Neural crest cell (in vitro differentiated cells): ENCODE results near the gene AOX1. TPM values are rescaled to one million over a fixed set of nuclear protein-coding genes. Genes with fewer than 3 reads are reported as not detected.
"Not testable (repeated sequence)": the region's sequence is repeated elsewhere in the genome, so short reads cannot be mapped to it uniquely, and the experiment has no call there.

Experiments used
- DNase-seq: peaks from one replicate; pipeline ENCODE4 v3.0.0; 2021; ENCODE audit warnings: low read depth, mixed read lengths, low spot score
- H3K27ac Mint-ChIP-seq: one replicate; pipeline ENCODE4 v1.8.0; 2021; ENCODE audit warnings: mild to moderate bottlenecking, mixed read lengths; ENCODE audit not compliant: unreplicated experiment
- H3K27me3 Mint-ChIP-seq: 2 replicates; pipeline ENCODE4 v1.8.0; 2021; ENCODE audit warnings: low read depth, mild to moderate bottlenecking, mixed read lengths
- H3K36me3 Mint-ChIP-seq: 2 replicates; pipeline ENCODE4 v1.8.0; 2021; ENCODE audit warnings: low read depth, mild to moderate bottlenecking, mixed read lengths
- H3K4me1 Mint-ChIP-seq: 2 replicates; pipeline ENCODE4 v1.8.0; 2021; ENCODE audit warnings: mixed read lengths
- H3K4me3 Mint-ChIP-seq: one replicate; pipeline ENCODE4 v1.8.0; 2021; ENCODE audit warnings: mild to moderate bottlenecking, mixed read lengths
- H3K9me3 Mint-ChIP-seq: 2 replicates; pipeline ENCODE4 v1.8.0; 2021; ENCODE audit warnings: mixed read lengths
- long read RNA-seq: library from polyadenylated mRNA; unstranded; transcript quantifications from one replicate; pipeline ENCODE4 v2.0.0, GENCODE V29; 2020
- total RNA-seq: library from RNA; stranded (reverse); gene quantifications from 2 replicates; pipeline ENCODE4 v1.2.1, GENCODE V29; 2021
- TF ChIP-seq, protein P1 (sequence below): fragments of 200-600 bp; sonication (generic); conservative IDR thresholded peaks from 2 replicates; pipeline ENCODE4 v1.5.0; 2021; ENCODE audit warnings: antibody characterized with exemption, mild to moderate bottlenecking

The AOX1 gene
- 2.8 and 4.3 TPM in 2 replicates for total RNA-seq
- long read RNA-seq, partial matches to known transcripts, result 2 of 3 reads
- long read RNA-seq, other reads (novel, unspliced or antisense), result 1 of 3 reads

DNA sequence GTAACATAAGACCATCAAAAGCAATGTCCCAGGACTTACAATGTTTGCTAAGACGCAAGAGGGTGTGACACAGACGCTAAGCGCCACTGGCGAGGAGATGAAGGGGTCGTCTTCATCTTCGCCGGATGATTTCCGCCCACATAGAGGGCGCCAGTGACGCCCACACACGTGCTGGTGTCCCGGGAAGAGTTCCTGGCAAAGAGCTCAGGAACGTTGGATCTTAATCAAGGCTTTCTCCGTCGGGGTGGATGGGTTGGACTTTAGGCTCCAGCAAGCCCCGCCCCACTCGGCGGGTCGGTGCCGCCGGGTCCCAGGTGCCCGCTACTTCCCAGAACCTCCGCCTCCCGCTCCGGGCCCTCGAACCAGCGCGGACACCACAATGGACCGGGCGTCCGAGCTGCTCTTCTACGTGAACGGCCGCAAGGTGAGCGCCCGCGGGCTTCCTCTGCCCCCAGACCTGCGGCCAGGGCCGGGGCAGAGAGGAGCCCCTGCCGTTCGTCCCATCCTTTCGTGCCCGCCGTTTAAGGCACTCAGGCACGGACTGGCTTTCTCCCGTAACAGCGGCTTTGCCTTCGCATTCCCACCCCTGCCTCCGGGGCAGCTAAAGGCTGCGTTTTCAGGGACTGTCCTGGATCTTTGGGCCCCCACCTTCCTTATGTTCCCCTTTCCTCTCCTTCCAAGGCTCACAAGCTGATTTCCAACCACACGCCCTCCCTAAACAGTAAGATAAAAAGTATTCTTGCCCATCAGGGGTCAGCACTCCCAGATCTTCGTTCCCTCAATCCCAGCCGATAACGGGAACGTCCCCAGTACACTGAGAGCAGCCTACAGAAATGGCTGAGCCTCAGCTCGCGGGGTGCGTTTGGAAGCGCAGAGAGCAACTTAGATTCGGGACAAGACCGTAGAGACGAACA lies at the start of gene AOX1:
Gene AOX1, plus strand, starts transcription at position 285 of the 914 bp plus-strand sequence. Its CDS starts 95 bp downstream, at position 380.
- H3K27ac Mint-ChIP-seq, result no peak within 1 kb of the TSS
- no peaks in the 10 kb centered on the region for H3K9me3 Mint-ChIP-seq
- TF ChIP-seq, protein P1, sequence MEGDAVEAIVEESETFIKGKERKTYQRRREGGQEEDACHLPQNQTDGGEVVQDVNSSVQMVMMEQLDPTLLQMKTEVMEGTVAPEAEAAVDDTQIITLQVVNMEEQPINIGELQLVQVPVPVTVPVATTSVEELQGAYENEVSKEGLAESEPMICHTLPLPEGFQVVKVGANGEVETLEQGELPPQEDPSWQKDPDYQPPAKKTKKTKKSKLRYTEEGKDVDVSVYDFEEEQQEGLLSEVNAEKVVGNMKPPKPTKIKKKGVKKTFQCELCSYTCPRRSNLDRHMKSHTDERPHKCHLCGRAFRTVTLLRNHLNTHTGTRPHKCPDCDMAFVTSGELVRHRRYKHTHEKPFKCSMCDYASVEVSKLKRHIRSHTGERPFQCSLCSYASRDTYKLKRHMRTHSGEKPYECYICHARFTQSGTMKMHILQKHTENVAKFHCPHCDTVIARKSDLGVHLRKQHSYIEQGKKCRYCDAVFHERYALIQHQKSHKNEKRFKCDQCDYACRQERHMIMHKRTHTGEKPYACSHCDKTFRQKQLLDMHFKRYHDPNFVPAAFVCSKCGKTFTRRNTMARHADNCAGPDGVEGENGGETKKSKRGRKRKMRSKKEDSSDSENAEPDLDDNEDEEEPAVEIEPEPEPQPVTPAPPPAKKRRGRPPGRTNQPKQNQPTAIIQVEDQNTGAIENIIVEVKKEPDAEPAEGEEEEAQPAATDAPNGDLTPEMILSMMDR, result no peak
- peak; percentile 44 for DNase-seq
- H3K4me3 Mint-ChIP-seq, result peak within 1 kb of the TSS; percentile 82
- no peaks in the 10 kb centered on the region for H3K36me3 Mint-ChIP-seq
- H3K4me1 Mint-ChIP-seq, result peaks cover 14% of the 10 kb centered on the region
- peaks cover 18% of the 10 kb centered on the region for H3K27me3 Mint-ChIP-seq

DNA sequence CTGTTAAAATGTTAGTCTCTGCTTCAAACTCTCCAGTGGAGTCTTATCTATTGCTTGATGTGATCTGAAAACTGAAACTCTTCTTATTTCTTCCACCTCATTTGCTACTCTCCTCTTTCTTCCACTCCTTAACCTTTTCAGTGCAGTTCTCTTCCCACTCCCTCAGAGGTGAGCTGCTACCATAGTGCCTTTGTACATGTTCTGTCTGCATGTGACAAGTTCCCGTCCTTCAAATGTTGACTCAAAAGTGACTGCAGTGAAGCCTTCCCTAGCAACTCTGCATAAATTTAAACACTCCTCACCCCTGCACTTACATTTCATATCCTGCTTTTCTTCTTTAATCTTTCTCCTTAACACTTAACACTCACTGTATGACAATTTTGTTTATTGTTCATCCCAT lies 47.7 kb upstream of the AOX1 start:
- Mint-ChIP-seq H3K9me3 (no peaks in the 10 kb centered on the region), H3K27me3 (no peaks in the 10 kb centered on the region), H3K4me3 (no peak overlapping the region), H3K36me3 (peaks cover 26% of the 10 kb centered on the region), H3K4me1 (no peaks in the 10 kb centered on the region), H3K27ac (no peak overlapping the region)
- no peak for DNase-seq
- TF ChIP-seq, protein P1, result no peak

DNA sequence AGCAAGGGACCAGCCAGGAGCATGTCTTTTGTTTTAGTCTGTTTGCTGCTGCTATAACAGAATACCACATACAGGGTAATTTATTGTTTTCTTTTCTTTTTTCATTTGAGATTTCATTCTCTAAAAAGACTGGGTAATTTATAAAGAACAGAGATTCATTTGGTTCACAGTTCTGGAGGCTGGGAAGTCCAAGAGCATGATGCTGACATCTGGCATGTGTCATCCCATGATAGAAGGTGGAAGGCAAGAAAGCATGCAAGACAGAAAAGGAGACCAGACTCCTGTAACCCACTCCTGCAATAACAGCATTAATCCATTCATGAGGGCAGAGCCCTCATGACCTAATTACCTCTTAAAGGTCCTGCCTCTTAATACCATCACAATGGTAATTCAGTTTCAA lies 45.0 kb upstream of the AOX1 start:
- no peaks in the 10 kb centered on the region for H3K4me1 Mint-ChIP-seq

DNA sequence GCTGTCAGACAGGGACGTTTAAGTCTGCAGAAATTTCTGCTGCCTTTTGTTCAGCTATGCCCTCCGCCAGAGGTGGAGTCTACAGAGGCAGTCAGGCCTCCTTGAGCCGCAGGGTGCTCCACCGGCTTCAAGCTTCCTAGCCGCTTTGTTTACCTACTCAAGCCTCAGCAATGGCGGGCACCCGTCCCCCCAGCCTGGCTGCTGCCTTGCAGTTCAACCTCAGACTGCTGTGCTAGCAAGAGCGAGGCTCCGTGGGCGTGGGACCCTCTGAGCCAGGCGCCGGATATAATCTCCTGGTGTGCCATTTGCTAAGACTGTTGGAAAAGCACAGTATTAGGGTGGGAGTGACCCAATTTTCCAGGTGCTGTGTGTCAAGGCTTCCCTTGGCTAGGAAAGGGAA lies 19.2 kb upstream of the AOX1 start:
- not testable (repeated sequence) for H3K27ac Mint-ChIP-seq, H3K4me3 Mint-ChIP-seq, DNase-seq, H3K27me3 Mint-ChIP-seq, H3K4me1 Mint-ChIP-seq
- Mint-ChIP-seq H3K9me3 (peaks cover 16% of the 10 kb centered on the region), H3K36me3 (peaks cover 44% of the 10 kb centered on the region)

More for the DNA sequence above, 45.0 kb upstream of the AOX1 start:
- Mint-ChIP-seq H3K4me3 (no peak overlapping the region), H3K9me3 (peaks cover 2% of the 10 kb centered on the region), H3K27ac (no peak overlapping the region), H3K27me3 (no peaks in the 10 kb centered on the region), H3K36me3 (peaks cover 48% of the 10 kb centered on the region)
- TF ChIP-seq, protein P1, result no peak
- DNase-seq, result no peak

DNA sequence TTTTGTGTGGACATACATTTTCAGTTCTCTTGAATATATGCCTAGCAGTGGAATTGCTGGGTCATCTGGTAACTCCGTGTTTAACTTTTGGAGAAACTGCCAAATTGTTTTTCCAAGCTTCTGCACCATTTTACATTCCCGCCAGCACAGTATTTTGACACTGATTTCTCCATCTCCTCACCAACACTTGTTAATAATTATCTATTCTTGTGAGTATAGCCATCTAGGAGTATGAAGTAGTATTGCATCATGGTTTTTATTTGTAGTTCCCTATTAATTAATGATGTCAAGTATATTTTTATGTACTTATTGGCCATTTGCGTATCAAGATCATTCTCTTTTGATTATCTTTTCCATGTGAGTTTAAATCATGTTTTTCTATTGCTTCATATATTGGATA lies 17.9 kb upstream of the AOX1 start:
- H3K4me1 Mint-ChIP-seq, result no peaks in the 10 kb centered on the region
- H3K27ac Mint-ChIP-seq, result no peak overlapping the region
- TF ChIP-seq, protein P1, result no peak
- H3K36me3 Mint-ChIP-seq, result peaks cover 41% of the 10 kb centered on the region
- DNase-seq, result no peak
- H3K4me3 Mint-ChIP-seq, result no peak overlapping the region
- no peaks in the 10 kb centered on the region for H3K27me3 Mint-ChIP-seq
- H3K9me3 Mint-ChIP-seq, result peaks cover 16% of the 10 kb centered on the region

DNA sequence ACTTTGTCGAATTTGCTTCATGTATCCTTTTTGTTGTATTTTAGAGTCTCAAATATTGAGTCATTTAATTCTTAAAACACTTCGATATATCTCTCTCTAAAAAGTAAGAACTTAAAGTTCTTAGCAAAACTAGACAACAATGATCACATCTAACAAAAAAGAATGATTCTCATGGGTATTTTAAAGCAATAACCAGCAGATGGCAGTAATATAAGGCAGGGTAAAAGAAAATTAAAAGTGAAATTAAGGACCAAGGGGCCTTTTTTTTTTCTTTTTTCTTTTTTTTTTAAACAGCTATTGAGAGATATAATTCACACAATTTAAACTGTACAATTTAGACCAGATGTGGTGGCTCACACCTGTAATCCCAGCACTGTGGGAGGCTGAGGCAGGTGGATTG lies 9.9 kb upstream of the AOX1 start:
- Mint-ChIP-seq H3K9me3 (peaks cover 3% of the 10 kb centered on the region), H3K4me3 (no peak overlapping the region), H3K4me1 (no peaks in the 10 kb centered on the region), H3K27me3 (no peaks in the 10 kb centered on the region), H3K27ac (no peak overlapping the region), H3K36me3 (peaks cover 34% of the 10 kb centered on the region)
- no peak for DNase-seq
- TF ChIP-seq, protein P1, result peak; percentile 60
